ENCODE measurements around the gene SCRN1. TPM values are rescaled to one million over a fixed set of nuclear protein-coding genes. Genes with fewer than 3 reads are reported as not detected.

Gene SCRN1
- total and polyA plus RNA-seq, 4 donors, result 78.2 to 185 (median 147) TPM

DNA sequence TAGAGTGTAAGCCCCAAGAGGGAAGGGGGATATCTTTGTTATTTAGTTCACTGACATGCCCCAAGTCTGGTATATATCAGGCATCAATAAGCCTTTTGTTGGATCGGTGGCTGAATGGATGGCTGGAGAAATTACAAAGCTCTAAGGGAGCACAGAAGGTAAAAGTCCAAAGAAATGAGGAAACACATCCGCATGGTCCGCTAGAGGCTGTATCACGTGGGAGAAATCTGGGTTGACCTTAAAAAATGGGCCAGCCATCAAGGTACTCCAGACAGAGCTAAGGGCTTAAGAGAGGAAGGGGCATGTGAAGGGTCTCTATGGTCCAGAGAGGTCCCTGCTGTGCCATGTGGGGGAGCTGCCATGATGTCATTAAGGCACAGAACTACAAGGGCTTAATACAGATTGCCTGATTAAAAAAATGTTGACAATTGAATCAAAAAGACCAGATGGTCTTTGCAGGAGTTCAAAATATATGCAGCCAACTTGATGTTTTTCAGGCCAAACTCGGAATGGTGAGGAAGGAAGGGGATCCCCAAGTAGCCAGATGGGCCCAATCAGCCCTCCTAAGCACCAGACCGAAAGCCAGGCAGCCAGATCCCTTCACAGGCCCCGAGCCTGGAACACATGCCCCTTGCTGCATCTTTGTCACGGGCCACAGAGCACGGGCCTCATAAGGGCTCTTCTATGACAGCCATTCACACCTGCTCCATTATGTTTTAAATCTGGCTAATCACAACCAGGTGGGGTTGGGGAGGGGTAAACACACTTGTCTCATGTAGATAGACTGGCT lies 31.9 kb downstream of the SCRN1 start:
- DNase-seq (ENCODE audit: low read depth in 4 of 6, low spot score in 6 of 6), result peak in 2 of 6 donors; percentile 69 to 87
- H3K27ac ChIP-seq (ENCODE audit: low read depth, low read length), result no peak overlapping the region
- peaks cover 9% of the 10 kb centered on the region for H3K4me1 ChIP-seq (ENCODE audit: control insufficient read depth, insufficient read depth, low read length)
- H3K27me3 ChIP-seq (ENCODE audit: control insufficient read depth, insufficient read depth, low read length), result no peaks in the 10 kb centered on the region
- WGBS (ENCODE audit: insufficient coverage), result 71% methylated on average over 7 of the region's 9 CpGs
- no peaks in the 10 kb centered on the region for H3K9me3 ChIP-seq (ENCODE audit: control insufficient read depth, insufficient read depth, low read length)
- H3K36me3 ChIP-seq (ENCODE audit: control insufficient read depth, insufficient read depth, low read length), result peaks cover 7% of the 10 kb centered on the region
- no peak overlapping the region for H3K4me3 ChIP-seq (ENCODE audit: low read depth, low read length)

DNA sequence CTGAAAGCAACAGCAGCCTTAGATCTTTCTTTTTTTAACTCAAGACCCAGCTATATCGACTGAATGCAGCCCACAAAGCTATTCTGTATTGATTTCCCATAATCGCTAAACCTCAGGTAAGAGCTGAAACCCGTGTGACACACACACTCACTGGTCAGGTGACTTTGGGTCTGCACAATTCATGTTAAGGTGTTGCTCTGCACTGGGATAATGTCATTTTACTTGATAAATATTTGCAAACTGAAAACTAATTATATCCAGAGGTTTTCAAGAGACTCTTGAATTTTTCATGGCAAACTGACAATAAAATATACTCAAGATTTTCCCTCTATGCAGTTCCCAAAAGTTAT lies 33.1 kb downstream of the SCRN1 start:
- WGBS (ENCODE audit: insufficient coverage), result 68% methylated on average over 3 of the region's 3 CpGs
- no peaks in the 10 kb centered on the region for H3K27me3 ChIP-seq (ENCODE audit: control insufficient read depth, insufficient read depth, low read length)
- H3K9me3 ChIP-seq (ENCODE audit: control insufficient read depth, insufficient read depth, low read length), result no peaks in the 10 kb centered on the region
- peaks cover 9% of the 10 kb centered on the region for H3K4me1 ChIP-seq (ENCODE audit: control insufficient read depth, insufficient read depth, low read length)
- H3K27ac ChIP-seq (ENCODE audit: low read depth, low read length), result no peak overlapping the region
- DNase-seq (ENCODE audit: low read depth in 4 of 6, low spot score in 6 of 6), result no peak
- H3K36me3 ChIP-seq (ENCODE audit: control insufficient read depth, insufficient read depth, low read length), result peaks cover 16% of the 10 kb centered on the region
- H3K4me3 ChIP-seq (ENCODE audit: low read depth, low read length), result no peak overlapping the region

DNA sequence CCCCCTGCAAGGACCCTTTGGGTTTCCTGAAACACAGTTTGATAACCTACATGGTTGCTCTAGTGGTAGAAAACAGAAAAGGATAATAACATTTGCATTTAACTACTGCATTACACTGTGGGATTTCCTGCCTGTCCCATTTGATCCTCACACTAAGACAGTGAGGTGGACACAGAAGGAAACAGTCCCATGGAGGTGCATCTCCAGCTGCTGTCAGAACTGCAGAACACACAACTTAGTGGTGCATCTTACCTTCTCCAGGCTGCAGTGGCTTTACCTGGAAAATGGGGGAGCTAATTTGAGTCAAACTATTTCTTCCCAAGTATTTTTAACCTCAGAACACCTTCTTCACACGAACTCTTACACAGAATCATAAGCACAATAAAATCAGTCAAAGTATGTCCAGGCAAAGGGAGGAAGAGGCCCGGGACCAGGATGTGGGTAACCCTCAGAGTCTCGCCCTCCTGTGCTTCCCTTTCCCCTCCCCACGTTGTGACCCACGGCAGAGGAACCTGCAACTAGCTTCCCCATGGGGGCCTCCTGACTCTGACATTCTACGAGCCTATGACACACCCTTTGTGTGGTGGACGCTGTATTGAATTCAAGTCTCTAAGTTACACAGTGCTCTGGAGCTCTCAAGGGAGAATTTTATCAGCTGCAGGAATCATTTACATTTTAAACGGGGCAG lies 33.7 kb downstream of the SCRN1 start:
- DNase-seq (ENCODE audit: low read depth in 4 of 6, low spot score in 6 of 6), result no peak
- WGBS (ENCODE audit: insufficient coverage), result 46% methylated on average over 4 of the region's 8 CpGs
- H3K27ac ChIP-seq (ENCODE audit: low read depth, low read length), result no peak overlapping the region
- no peak overlapping the region for H3K4me3 ChIP-seq (ENCODE audit: low read depth, low read length)
- H3K4me1 ChIP-seq (ENCODE audit: control insufficient read depth, insufficient read depth, low read length), result peaks cover 9% of the 10 kb centered on the region
- H3K9me3 ChIP-seq (ENCODE audit: control insufficient read depth, insufficient read depth, low read length), result no peaks in the 10 kb centered on the region
- H3K36me3 ChIP-seq (ENCODE audit: control insufficient read depth, insufficient read depth, low read length), result peaks cover 21% of the 10 kb centered on the region
- no peaks in the 10 kb centered on the region for H3K27me3 ChIP-seq (ENCODE audit: control insufficient read depth, insufficient read depth, low read length)

DNA sequence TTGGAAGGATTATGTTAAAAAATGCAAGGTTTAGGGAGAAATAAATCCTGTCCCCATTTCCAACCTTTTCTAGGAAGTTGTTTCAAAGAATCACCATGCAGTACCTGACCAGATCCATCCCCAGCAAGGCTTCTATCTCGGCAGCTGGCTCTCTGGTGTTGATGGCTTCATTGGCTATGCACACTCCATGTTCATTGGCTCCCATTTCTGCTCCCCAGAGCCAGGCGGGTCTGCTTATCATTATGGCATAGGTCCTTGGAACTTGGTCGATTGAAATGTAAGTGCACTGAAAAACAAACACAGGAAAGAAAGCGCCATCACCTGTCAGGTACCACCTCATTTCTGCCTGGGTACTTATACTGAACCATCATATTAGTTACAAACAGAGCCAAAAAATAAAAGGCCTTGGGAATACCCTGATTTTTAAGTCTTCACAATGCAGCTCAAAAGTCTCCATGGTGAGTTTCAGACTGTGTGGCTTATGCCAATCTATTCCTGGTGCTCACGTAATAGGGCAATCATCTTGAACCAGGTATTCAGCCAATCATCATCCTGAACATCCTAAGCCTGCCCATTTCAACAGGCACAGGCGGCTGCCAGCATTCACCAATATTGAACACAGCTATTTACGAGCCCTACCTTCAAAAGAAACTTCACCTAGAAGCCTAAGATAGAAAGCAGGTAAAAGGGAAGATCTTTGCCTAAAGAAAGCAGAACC lies 34.4 kb downstream of the SCRN1 start:
- Histone ChIP-seq H3K4me3 (ENCODE audit: low read depth, low read length) (no peak overlapping the region), H3K9me3 (ENCODE audit: control insufficient read depth, insufficient read depth, low read length) (no peaks in the 10 kb centered on the region), H3K36me3 (ENCODE audit: control insufficient read depth, insufficient read depth, low read length) (peaks cover 28% of the 10 kb centered on the region), H3K27ac (ENCODE audit: low read depth, low read length) (no peak overlapping the region), H3K27me3 (ENCODE audit: control insufficient read depth, insufficient read depth, low read length) (no peaks in the 10 kb centered on the region), H3K4me1 (ENCODE audit: control insufficient read depth, insufficient read depth, low read length) (peaks cover 9% of the 10 kb centered on the region)
- DNase-seq (ENCODE audit: low read depth in 4 of 6, low spot score in 6 of 6), result peak in 1 of 6 donors; percentile 28
- 87% methylated on average over 4 of the region's 7 CpGs for WGBS (ENCODE audit: insufficient coverage)

DNA sequence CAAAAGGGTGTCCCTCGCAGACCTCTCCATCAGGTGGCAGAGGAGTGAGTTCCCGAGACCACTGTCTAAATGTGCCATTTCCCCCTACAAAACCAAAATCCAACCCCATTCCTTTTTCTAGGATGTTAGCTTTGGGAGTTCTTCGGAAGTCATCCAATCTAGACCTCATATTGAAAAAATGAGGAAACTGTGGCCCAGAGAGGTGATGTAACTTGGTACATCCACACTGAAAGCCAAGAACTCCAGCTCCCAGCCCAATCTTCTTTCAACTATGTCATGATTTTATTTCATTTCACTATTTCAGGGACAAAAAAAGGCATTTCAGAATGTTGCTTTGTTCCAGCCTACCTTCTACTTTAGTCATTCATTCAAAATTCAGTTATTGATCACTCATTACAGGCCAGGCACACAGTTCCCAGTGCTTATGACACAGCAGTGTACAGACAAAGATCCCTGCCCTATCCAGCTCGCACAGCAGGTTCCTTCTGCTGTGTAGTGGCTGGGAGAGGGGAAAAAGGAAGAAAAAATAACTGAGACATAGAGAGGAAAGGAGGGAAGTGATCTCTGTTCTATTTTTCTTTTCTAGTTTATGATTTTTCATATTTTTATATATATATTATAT lies 35.8 kb downstream of the SCRN1 start:
- H3K27me3 ChIP-seq (ENCODE audit: control insufficient read depth, insufficient read depth, low read length), result no peaks in the 10 kb centered on the region
- H3K36me3 ChIP-seq (ENCODE audit: control insufficient read depth, insufficient read depth, low read length), result peaks cover 38% of the 10 kb centered on the region
- H3K4me1 ChIP-seq (ENCODE audit: control insufficient read depth, insufficient read depth, low read length), result peaks cover 9% of the 10 kb centered on the region
- H3K27ac ChIP-seq (ENCODE audit: low read depth, low read length), result no peak overlapping the region
- no CpG with 5 or more reads among the region's 4 CpGs for WGBS (ENCODE audit: insufficient coverage)
- H3K9me3 ChIP-seq (ENCODE audit: control insufficient read depth, insufficient read depth, low read length), result no peaks in the 10 kb centered on the region
- H3K4me3 ChIP-seq (ENCODE audit: low read depth, low read length), result no peak overlapping the region
- DNase-seq (ENCODE audit: low read depth in 4 of 6, low spot score in 6 of 6), result no peak

DNA sequence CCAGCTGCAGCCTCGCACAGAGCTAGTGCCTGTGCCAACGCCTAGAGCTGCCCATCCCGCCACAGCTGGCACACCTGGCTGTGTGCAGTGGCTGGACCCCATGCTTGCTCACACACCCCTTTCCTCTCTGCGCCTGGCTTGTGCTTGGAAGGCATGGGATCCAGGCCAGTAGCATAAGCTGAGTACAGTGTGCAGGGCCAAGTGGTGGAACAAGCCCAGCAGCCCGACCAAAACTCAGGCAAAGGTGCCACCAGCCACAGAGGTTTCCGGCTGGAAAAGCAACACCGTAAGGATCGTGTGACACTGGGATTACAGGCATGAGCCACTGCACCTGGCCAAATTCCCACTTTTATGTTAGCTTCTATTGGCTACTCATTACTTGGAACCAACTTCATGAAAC lies 38.4 kb downstream of the SCRN1 start:
- H3K4me1 ChIP-seq (ENCODE audit: control insufficient read depth, insufficient read depth, low read length), result no peaks in the 10 kb centered on the region
- H3K27ac ChIP-seq (ENCODE audit: low read depth, low read length), result no peak overlapping the region
- DNase-seq (ENCODE audit: low read depth in 4 of 6, low spot score in 6 of 6), result no peak
- no peaks in the 10 kb centered on the region for H3K9me3 ChIP-seq (ENCODE audit: control insufficient read depth, insufficient read depth, low read length)
- no peaks in the 10 kb centered on the region for H3K27me3 ChIP-seq (ENCODE audit: control insufficient read depth, insufficient read depth, low read length)
- H3K4me3 ChIP-seq (ENCODE audit: low read depth, low read length), result no peak overlapping the region
- WGBS (ENCODE audit: insufficient coverage), result 95% methylated on average over 8 of the region's 8 CpGs
- peaks cover 52% of the 10 kb centered on the region for H3K36me3 ChIP-seq (ENCODE audit: control insufficient read depth, insufficient read depth, low read length)

DNA sequence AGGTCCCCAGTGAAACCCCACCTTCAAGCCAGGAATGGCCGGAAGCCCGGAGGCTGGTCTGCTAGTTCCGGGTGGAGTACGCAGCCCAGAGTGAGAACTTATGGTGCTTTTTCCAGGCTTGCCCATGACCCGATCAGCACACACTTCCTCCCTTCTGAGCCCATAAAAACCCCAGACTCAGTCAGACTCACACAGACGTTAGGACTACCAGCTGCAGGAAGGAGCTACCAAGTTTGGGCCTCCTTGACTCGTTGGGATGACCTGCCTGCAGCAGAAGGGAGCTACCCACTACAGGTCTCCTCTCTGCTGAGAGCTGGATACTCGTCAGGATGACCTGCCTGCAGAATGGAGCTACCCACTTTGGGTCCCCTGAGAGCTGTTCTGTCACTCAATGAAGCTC lies 39.1 kb downstream of the SCRN1 start:
- H3K27ac ChIP-seq (ENCODE audit: low read depth, low read length), result no peak overlapping the region
- DNase-seq (ENCODE audit: low read depth in 4 of 6, low spot score in 6 of 6), result no peak
- H3K4me1 ChIP-seq (ENCODE audit: control insufficient read depth, insufficient read depth, low read length), result no peaks in the 10 kb centered on the region
- H3K36me3 ChIP-seq (ENCODE audit: control insufficient read depth, insufficient read depth, low read length), result peaks cover 53% of the 10 kb centered on the region
- 91% methylated on average over 8 of the region's 8 CpGs for WGBS (ENCODE audit: insufficient coverage)
- H3K9me3 ChIP-seq (ENCODE audit: control insufficient read depth, insufficient read depth, low read length), result no peaks in the 10 kb centered on the region
- H3K27me3 ChIP-seq (ENCODE audit: control insufficient read depth, insufficient read depth, low read length), result no peaks in the 10 kb centered on the region
- H3K4me3 ChIP-seq (ENCODE audit: low read depth, low read length), result no peak overlapping the region

DNA sequence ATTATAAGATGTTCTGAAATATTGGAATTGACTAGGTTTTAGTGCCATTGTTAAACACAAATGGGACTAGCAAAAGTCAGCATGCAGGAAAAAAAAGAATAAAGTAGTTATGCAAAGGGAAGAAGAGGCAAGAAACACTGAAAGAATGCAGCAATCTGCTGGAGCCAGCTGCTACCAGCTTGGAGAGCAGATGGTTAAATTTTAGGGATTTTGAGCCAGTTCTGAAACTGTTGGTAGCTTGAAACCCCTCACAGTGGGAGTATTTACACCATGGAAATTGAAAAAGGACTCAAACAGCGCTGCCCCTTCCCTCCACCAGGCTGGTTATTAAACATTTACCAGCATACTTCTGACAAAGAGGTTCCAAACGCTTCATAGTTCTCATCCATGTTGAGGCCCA lies 41.0 kb downstream of the SCRN1 start:
- no peak overlapping the region for H3K4me3 ChIP-seq (ENCODE audit: low read depth, low read length)
- H3K4me1 ChIP-seq (ENCODE audit: control insufficient read depth, insufficient read depth, low read length), result no peaks in the 10 kb centered on the region
- DNase-seq (ENCODE audit: low read depth in 4 of 6, low spot score in 6 of 6), result peak in 2 of 6 donors; percentile 34 to 92
- WGBS (ENCODE audit: insufficient coverage), result 62% methylated on average over 2 of the region's 2 CpGs
- no peak overlapping the region for H3K27ac ChIP-seq (ENCODE audit: low read depth, low read length)
- no peaks in the 10 kb centered on the region for H3K27me3 ChIP-seq (ENCODE audit: control insufficient read depth, insufficient read depth, low read length)
- H3K36me3 ChIP-seq (ENCODE audit: control insufficient read depth, insufficient read depth, low read length), result peaks cover 51% of the 10 kb centered on the region
- no peaks in the 10 kb centered on the region for H3K9me3 ChIP-seq (ENCODE audit: control insufficient read depth, insufficient read depth, low read length)

DNA sequence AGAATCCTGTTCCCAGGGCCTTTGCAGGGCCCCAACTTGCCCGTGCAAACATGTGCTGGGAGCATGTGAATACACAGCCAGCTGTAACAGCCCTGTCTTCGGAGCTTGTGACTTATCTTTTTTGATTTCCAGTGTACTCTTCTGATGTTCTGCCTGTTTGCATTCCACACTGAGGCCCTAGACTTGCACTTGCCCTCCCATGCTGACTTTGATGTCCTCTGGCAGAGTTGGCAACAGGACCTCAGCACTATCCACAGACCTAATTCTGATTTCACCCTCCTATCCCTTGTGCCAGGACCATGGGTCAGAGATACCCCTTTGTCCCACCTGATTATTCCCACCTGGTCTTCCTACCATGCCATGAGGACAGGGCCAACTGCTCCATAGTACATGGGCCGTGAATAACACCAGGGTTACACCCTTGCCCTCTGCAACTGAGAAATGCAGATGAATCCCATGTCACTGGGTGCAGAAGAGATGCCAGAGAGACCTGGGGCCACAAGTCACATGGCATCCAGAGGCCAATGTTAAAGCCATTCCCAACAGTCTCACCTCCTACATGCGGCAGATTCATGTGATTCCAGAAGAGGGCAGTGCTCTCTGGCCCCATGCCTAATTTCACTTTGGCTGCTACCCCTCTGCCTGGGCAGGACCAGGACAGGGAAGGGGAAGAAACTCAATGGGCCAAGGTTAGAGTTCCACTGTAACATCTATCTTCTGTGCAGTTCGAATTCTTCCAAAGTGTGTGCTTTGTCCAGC lies 43.0 kb downstream of the SCRN1 start:
- H3K36me3 ChIP-seq (ENCODE audit: control insufficient read depth, insufficient read depth, low read length), result peaks cover 41% of the 10 kb centered on the region
- H3K27ac ChIP-seq (ENCODE audit: low read depth, low read length), result no peak overlapping the region
- H3K9me3 ChIP-seq (ENCODE audit: control insufficient read depth, insufficient read depth, low read length), result no peaks in the 10 kb centered on the region
- WGBS (ENCODE audit: insufficient coverage), result 87% methylated on average over 5 of the region's 5 CpGs
- no peaks in the 10 kb centered on the region for H3K4me1 ChIP-seq (ENCODE audit: control insufficient read depth, insufficient read depth, low read length)
- peak in 1 of 6 donors; percentile 41 for DNase-seq (ENCODE audit: low read depth in 4 of 6, low spot score in 6 of 6)
- H3K27me3 ChIP-seq (ENCODE audit: control insufficient read depth, insufficient read depth, low read length), result no peaks in the 10 kb centered on the region
- H3K4me3 ChIP-seq (ENCODE audit: low read depth, low read length), result no peak overlapping the region
